A673 (cell line): Measurements from ENCODE around the gene MCM9.

Source experiments
- CTCF ChIP-seq: fragments of 300-800, 200-600 bp; sonication (generic); conservative IDR thresholded peaks from 2 replicates; pipeline ENCODE4 v1.5.1; 2017; ENCODE audit warnings: low read depth, mild to moderate bottlenecking, antibody characterized with exemption, low read length, moderate library complexity, mixed read lengths
- EZH2 ChIP-seq: fragments of 200-600 bp; sonication (generic); IDR thresholded peaks from 2 replicates; pipeline ENCODE4 v1.6.1; 2017; ENCODE audit warnings: borderline replicate concordance, low read depth, mild to moderate bottlenecking, mixed read lengths, antibody characterized with exemption, low read length; ENCODE audit not compliant: poor library complexity, severe bottlenecking

GRCh38 chr6:118923035-118923434 is 11.9 kb downstream of the MCM9 start:
- TF ChIP-seq CTCF (no peak), EZH2 (no peak)
